H9 (cell line): ENCODE data around the gene SEMA4D. TPM values are rescaled to one million over a fixed set of nuclear protein-coding genes. Genes with fewer than 3 reads are reported as not detected.

Experiments
- DNase-seq: peaks from one replicate; pipeline ENCODE4 v3.0.0-alpha.2; 2017
- H2AFZ ChIP-seq: one replicate; pipeline ENCODE4 v1.6.1; 2013; ENCODE audit warnings: mild to moderate bottlenecking, low read length, control low read depth, moderate library complexity
- H2AK5ac ChIP-seq: 2 replicates; pipeline ENCODE4 v1.6.1; 2013; ENCODE audit warnings: low read length, control low read depth, mixed read lengths; ENCODE audit not compliant: insufficient read length
- H2BK120ac ChIP-seq: one replicate; pipeline ENCODE4 v1.6.1; 2013; ENCODE audit warnings: low read depth, mild to moderate bottlenecking, low read length, control low read depth, inconsistent platforms; ENCODE audit not compliant: poor library complexity, severe bottlenecking
- H2BK12ac ChIP-seq: 2 replicates; pipeline ENCODE4 v1.6.1; 2013; ENCODE audit warnings: low read length, control low read depth, mixed read lengths, low read depth; ENCODE audit not compliant: insufficient read length
- H2BK15ac ChIP-seq: 2 replicates; pipeline ENCODE4 v1.6.1; 2013; ENCODE audit warnings: low read depth, low read length, control low read depth
- H2BK20ac ChIP-seq: one replicate; pipeline ENCODE4 v1.6.1; 2013; ENCODE audit warnings: low read depth, mild to moderate bottlenecking, low read length, control low read depth, inconsistent platforms; ENCODE audit not compliant: poor library complexity, severe bottlenecking
- H2BK5ac ChIP-seq: 2 replicates; pipeline ENCODE4 v1.6.1; 2013; ENCODE audit warnings: low read length, control low read depth, mixed read lengths; ENCODE audit not compliant: insufficient read length
- H3K14ac ChIP-seq: 2 replicates; pipeline ENCODE4 v1.6.1; 2013; ENCODE audit warnings: low read length, control low read depth; ENCODE audit not compliant: insufficient read depth
- H3K18ac ChIP-seq: 2 replicates; pipeline ENCODE4 v1.6.1; 2013; ENCODE audit warnings: low read depth, mild to moderate bottlenecking, mixed read lengths, low read length, control low read depth; ENCODE audit not compliant: insufficient read length
- H3K23ac ChIP-seq: 2 replicates; pipeline ENCODE4 v1.6.1; 2013; ENCODE audit warnings: low read length, control low read depth, mixed read lengths, low read depth; ENCODE audit not compliant: insufficient read length
- H3K23me2 ChIP-seq: 2 replicates; pipeline ENCODE4 v1.6.1; 2013; ENCODE audit warnings: low read depth, mild to moderate bottlenecking, mixed read lengths, low read length, control low read depth; ENCODE audit not compliant: insufficient read length, poor library complexity, severe bottlenecking
- H3K27ac ChIP-seq: 2 replicates; pipeline ENCODE4 v1.5.1; 2013; ENCODE audit warnings: low read length, control low read depth, mixed read lengths, low read depth; ENCODE audit not compliant: insufficient read length
- H3K27me3 ChIP-seq: 2 replicates; pipeline ENCODE4 v1.6.1; 2013; ENCODE audit warnings: low read length, control low read depth, inconsistent platforms; ENCODE audit not compliant: insufficient read depth
- H3K4ac ChIP-seq: 2 replicates; pipeline ENCODE4 v1.6.1; 2013; ENCODE audit warnings: low read depth, mild to moderate bottlenecking, control low read depth, inconsistent platforms, low read length, moderate library complexity
- H3K4me1 ChIP-seq: 2 replicates; pipeline ENCODE4 v1.6.1; 2013; ENCODE audit warnings: low read length, control low read depth, inconsistent platforms; ENCODE audit not compliant: insufficient read depth
- H3K4me2 ChIP-seq: 2 replicates; pipeline ENCODE4 v1.6.1; 2013; ENCODE audit warnings: low read length, control low read depth, mixed read lengths; ENCODE audit not compliant: insufficient read length, insufficient read depth
- H3K56ac ChIP-seq: 2 replicates; pipeline ENCODE4 v1.6.1; 2013; ENCODE audit warnings: low read depth, mild to moderate bottlenecking, mixed read lengths, low read length, control low read depth; ENCODE audit not compliant: insufficient read length
- H3K79me1 ChIP-seq: 2 replicates; pipeline ENCODE4 v1.6.1; 2013; ENCODE audit warnings: low read depth, mild to moderate bottlenecking, moderate library complexity, low read length, control low read depth, inconsistent platforms; ENCODE audit not compliant: insufficient read depth, poor library complexity, severe bottlenecking
- H3K79me2 ChIP-seq: 2 replicates; pipeline ENCODE4 v1.6.1; 2013; ENCODE audit warnings: low read length, control low read depth, inconsistent platforms; ENCODE audit not compliant: insufficient read depth
- H3K9ac ChIP-seq: 2 replicates; pipeline ENCODE4 v1.6.1; 2013; ENCODE audit warnings: low read length, control low read depth, mixed read lengths; ENCODE audit not compliant: insufficient read length; ENCODE audit errors: extremely low read depth
- H3K9me3 ChIP-seq: one replicate; pipeline ENCODE4 v1.6.1; 2013; ENCODE audit warnings: low read depth, low read length, inconsistent platforms; ENCODE audit not compliant: control insufficient read depth
- H3T11ph ChIP-seq: one replicate; pipeline ENCODE4 v1.6.1; 2013; ENCODE audit warnings: mild to moderate bottlenecking, low read length, control low read depth, inconsistent platforms
- H4K20me1 ChIP-seq: one replicate; pipeline ENCODE4 v1.6.1; 2013; ENCODE audit not compliant: control insufficient read depth, insufficient read length, insufficient read depth
- H4K5ac ChIP-seq: 2 replicates; pipeline ENCODE4 v1.6.1; 2013; ENCODE audit warnings: low read depth, mild to moderate bottlenecking, mixed read lengths, low read length, control low read depth; ENCODE audit not compliant: insufficient read length
- H4K8ac ChIP-seq: replicated peaks from 2 replicates; pipeline ENCODE4 v1.6.1; 2013; ENCODE audit warnings: low read length, control low read depth, mixed read lengths, low read depth; ENCODE audit not compliant: insufficient read length
- H4K91ac ChIP-seq: 2 replicates; pipeline ENCODE4 v1.6.1; 2013; ENCODE audit warnings: low read depth, mild to moderate bottlenecking, moderate library complexity, mixed read lengths, low read length, control low read depth; ENCODE audit not compliant: insufficient read length
- H3K27ac Mint-ChIP-seq, 3 experiments: 2 replicates in 2 of 3; 3 replicates in 1 of 3; pipeline ENCODE4 v1.8.0; 2020 to 2021; ENCODE audit warnings: mixed read lengths in 3 of 3, mild to moderate bottlenecking in 1 of 3, moderate library complexity in 1 of 3
- H3K27me3 Mint-ChIP-seq: 2 replicates; pipeline ENCODE4 v1.8.0; 2021; ENCODE audit warnings: low read depth, mild to moderate bottlenecking, moderate library complexity, mixed read lengths
- H3K36me3 Mint-ChIP-seq, 3 experiments: 2 replicates in 2 of 3; 3 replicates in 1 of 3; pipeline ENCODE4 v1.8.0; 2020 to 2021; ENCODE audit warnings: low read depth in 3 of 3, mixed read lengths in 3 of 3; ENCODE audit not compliant: insufficient read depth in 1 of 3
- H3K4me1 Mint-ChIP-seq, 2 experiments: 2 replicates each; pipeline ENCODE4 v1.8.0; 2020; ENCODE audit warnings: mixed read lengths in 2 of 2
- H3K4me3 Mint-ChIP-seq, 2 experiments: 2 replicates in 1 of 2; 3 replicates in 1 of 2; pipeline ENCODE4 v1.8.0; 2020 to 2021; ENCODE audit warnings: mild to moderate bottlenecking in 2 of 2, mixed read lengths in 2 of 2, moderate library complexity in 1 of 2
- H3K9me3 Mint-ChIP-seq, 2 experiments: 2 replicates in 1 of 2; 3 replicates in 1 of 2; pipeline ENCODE4 v1.8.0; 2020; ENCODE audit warnings: mild to moderate bottlenecking in 2 of 2, mixed read lengths in 2 of 2, moderate library complexity in 1 of 2
- CTCF ChIP-seq: fragments of 200-600 bp; sonication (generic); conservative IDR thresholded peaks from 3 replicates; pipeline ENCODE4 v1.8.0; 2021; ENCODE audit warnings: antibody characterized with exemption, mild to moderate bottlenecking
- WGBS: extraction: QIAGEN DNeasy Blood & Tissue Kit; methylation state at CpG from one replicate; pipeline ENCODE4 v1.1.7; 2013; ENCODE audit warnings: missing lambda C conversion rate, low lambda C conversion rate, mixed read lengths; ENCODE audit not compliant: insufficient read length; ENCODE audit errors: extremely low coverage; 5-methylcytosine and 5-hydroxymethylcytosine counted together
- total RNA-seq: library from RNA; stranded (reverse); gene quantifications from 2 replicates; pipeline ENCODE4 v1.2.1, GENCODE V29; 2021

SEMA4D gene
- total RNA-seq, 1 experiment from 2014 or later = 47.2 TPM

DNA sequence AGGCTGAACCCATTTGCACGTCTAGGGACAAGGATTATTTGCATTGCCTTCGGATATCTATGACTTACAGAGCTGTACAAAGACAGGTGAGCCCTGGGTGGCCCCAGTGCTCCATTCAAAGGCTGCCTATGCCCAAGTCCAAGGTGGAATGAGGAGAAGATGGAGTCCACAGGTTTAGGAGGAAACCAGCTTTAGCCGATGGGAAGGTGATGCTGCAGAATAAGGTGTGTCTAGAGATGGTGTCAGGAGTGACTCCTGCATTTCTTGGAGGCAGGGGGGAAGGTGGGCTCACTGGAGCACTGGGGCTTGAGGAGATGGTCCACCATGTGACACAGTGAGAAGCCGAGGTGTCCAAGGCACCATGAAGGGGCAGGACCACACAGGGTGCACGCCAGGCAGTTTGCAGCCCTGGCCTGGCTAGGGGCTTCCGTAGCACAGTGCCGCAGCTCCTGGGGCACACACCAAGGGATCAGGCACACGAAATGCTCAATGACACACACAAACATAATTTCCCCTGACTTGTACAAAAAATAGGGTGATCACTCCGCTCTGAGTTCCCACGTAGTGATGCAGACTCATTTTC is 32.1 kb downstream of the SEMA4D start:
- Histone ChIP-seq H3K27ac (no peak overlapping the region), H3K4me1 (peaks cover 28% of the 10 kb centered on the region), H3K9me3 (no peaks in the 10 kb centered on the region)

More for the DNA sequence above, 32.1 kb downstream of the SEMA4D start:
- Histone ChIP-seq H4K8ac (no peak overlapping the region), H3T11ph (no peak overlapping the region), H3K23me2 (no peaks in the 10 kb centered on the region), H3K79me1 (peaks cover 7% of the 10 kb centered on the region), H2BK20ac (no peak overlapping the region), H2BK15ac (no peak overlapping the region), H2AFZ (no peak overlapping the region), H4K91ac (no peak overlapping the region), H3K56ac (no peak overlapping the region), H3K14ac (no peak overlapping the region; the same call in 1 of the 2 replicates), H3K9ac (no peak overlapping the region), H2AK5ac (no peak overlapping the region), H4K5ac (no peak overlapping the region), H3K27me3 (no peaks in the 10 kb centered on the region), H4K20me1 (no peaks in the 10 kb centered on the region), H2BK5ac (no peak overlapping the region), H2BK120ac (no peak overlapping the region), H3K18ac (no peak overlapping the region), H3K79me2 (peaks cover 14% of the 10 kb centered on the region; the same call in 1 of the 2 replicates), H3K4me2 (no peak overlapping the region), H3K4ac (no peak overlapping the region), H3K23ac (no peak overlapping the region), H2BK12ac (no peak overlapping the region)
- no peak for DNase-seq
- WGBS = no CpG with 5 or more reads among the region's 10 CpGs
- Mint-ChIP-seq H3K9me3 (0 out of 5 replicates have a peak, but pooled peaks cover 0 to 2% of the 10 kb centered on the region in 2 experiments), H3K4me3 (no peak overlapping the region; a peak in 1 of 5 replicates), H3K27me3 (no peaks in the 10 kb centered on the region), H3K36me3 (peaks cover 2 to 22% (median 3%) of the 10 kb centered on the region in 3 experiments; a peak in 5 of 7 replicates), H3K27ac (peak overlapping the region; percentile 60 to 91 (median 68); a peak in 6 of 7 replicates), H3K4me1 (peaks cover 75 to 82% of the 10 kb centered on the region in 2 experiments)
- TF ChIP-seq CTCF = no peak
